HG02885 (cell line): ENCODE data around the gene SGO1.
"Not testable (repeated sequence)": the region's sequence is repeated elsewhere in the genome, so short reads cannot be mapped to it uniquely, and the experiment has no call there.

ENCODE experiments used
- ATAC-seq: cut with Tn5 transposase; IDR thresholded peaks from one replicate; pipeline ENCODE4 v1.9.1; 2021; ENCODE audit warnings: mild to moderate bottlenecking; ENCODE audit not compliant: unreplicated experiment, poor library complexity

The SGO1 gene

GRCh38 chr3:20185679-20186599, at the start of gene SGO1:
TSS of gene SGO1 (minus strand) at chr3:20186206. CDS start at chr3:20184027, 2,179 bp downstream.
- peak; percentile 95 for ATAC-seq

GRCh38 chr3:20235796-20236195, 49.8 kb upstream of the SGO1 start:
- peak; percentile 73 for ATAC-seq

GRCh38 chr3:20232906-20233780, 47.1 kb upstream of the SGO1 start:
- no peak for ATAC-seq

- no peak for ATAC-seq
Observed at GRCh38 chr3:20230954-20231353, 44.9 kb upstream of the SGO1 start.

GRCh38 chr3:20225769-20226168, 39.8 kb upstream of the SGO1 start:
- ATAC-seq: no peak

- ATAC-seq: no peak
Observed at GRCh38 chr3:20222274-20222673, 36.3 kb upstream of the SGO1 start.

- ATAC-seq: no peak
Observed at GRCh38 chr3:20218215-20218614, 32.2 kb upstream of the SGO1 start.

- no peak for ATAC-seq
Observed at GRCh38 chr3:20215636-20216035, 29.6 kb upstream of the SGO1 start.

- ATAC-seq: not testable (repeated sequence)
Observed at GRCh38 chr3:20213491-20213890, 27.5 kb upstream of the SGO1 start.

- ATAC-seq: not testable (repeated sequence)
Observed at GRCh38 chr3:20207945-20208344, 21.9 kb upstream of the SGO1 start.

- ATAC-seq: not testable (repeated sequence)
Observed at GRCh38 chr3:20205898-20206297, 19.9 kb upstream of the SGO1 start.

- no peak for ATAC-seq
Observed at GRCh38 chr3:20201143-20201542, 15.1 kb upstream of the SGO1 start.

GRCh38 chr3:20197775-20198174, 11.8 kb upstream of the SGO1 start:
- no peak for ATAC-seq

- no peak for ATAC-seq
Observed at GRCh38 chr3:20194793-20195460, 8.9 kb upstream of the SGO1 start.

- no peak for ATAC-seq
Observed at GRCh38 chr3:20190991-20191390, 5.0 kb upstream of the SGO1 start.

GRCh38 chr3:20186600-20187004, 596 bp upstream of the SGO1 start:
- ATAC-seq: peak; percentile 5

- peak; percentile 12 for ATAC-seq
Observed at GRCh38 chr3:20185331-20185678, 701 bp downstream of the SGO1 start.

- ATAC-seq: no peak
Observed at GRCh38 chr3:20182206-20182605, 3.8 kb downstream of the SGO1 start.

- ATAC-seq: no peak
Observed at GRCh38 chr3:20181276-20181675, 4.7 kb downstream of the SGO1 start.

- no peak for ATAC-seq
Observed at GRCh38 chr3:20173844-20174410, 12.1 kb downstream of the SGO1 start.
